Karpas-422 (cell line): ENCODE data around the gene CYP3A4. TPM values are rescaled to one million over a fixed set of nuclear protein-coding genes. Genes with fewer than 3 reads are reported as not detected.
"Not testable (repeated sequence)": the region's sequence is repeated elsewhere in the genome, so short reads cannot be mapped to it uniquely, and the experiment has no call there.

Source experiments
- DNase-seq: peaks from one replicate; pipeline ENCODE4 v3.0.0-alpha.2; 2015
- H2AFZ ChIP-seq: fragments of 200-600 bp; sonication (generic); 2 replicates; pipeline ENCODE4 v1.6.1; 2014; ENCODE audit warnings: antibody characterized with exemption, low read length, mixed read lengths
- H3K27ac ChIP-seq: fragments of 200-600 bp; sonication (generic); 2 replicates; pipeline ENCODE4 v1.5.1; 2014; ENCODE audit warnings: mild to moderate bottlenecking, low read length, moderate library complexity
- H3K27me3 ChIP-seq: fragments of 200-600 bp; sonication (generic); 2 replicates; pipeline ENCODE4 v1.6.1; 2014; ENCODE audit warnings: low read length, mixed read lengths
- H3K36me3 ChIP-seq: fragments of 200-600 bp; sonication (generic); 2 replicates; pipeline ENCODE4 v1.6.1; 2014; ENCODE audit warnings: low read length, mixed read lengths; ENCODE audit not compliant: insufficient read depth
- H3K4me1 ChIP-seq: fragments of 200-600 bp; sonication (generic); 2 replicates; pipeline ENCODE4 v1.6.1; 2014; ENCODE audit warnings: mild to moderate bottlenecking, low read length, mixed read lengths
- H3K4me2 ChIP-seq: fragments of 200-600 bp; sonication (generic); 2 replicates; pipeline ENCODE4 v1.6.1; 2014; ENCODE audit warnings: low read length, low read depth, mild to moderate bottlenecking; ENCODE audit not compliant: poor library complexity, severe bottlenecking
- H3K4me3 ChIP-seq: fragments of 200-600 bp; sonication (generic); 2 replicates; pipeline ENCODE4 v1.5.1; 2014; ENCODE audit warnings: mild to moderate bottlenecking, antibody characterized with exemption, low read length, mixed read lengths
- H3K79me2 ChIP-seq: fragments of 200-600 bp; sonication (generic); 2 replicates; pipeline ENCODE4 v1.6.1; 2014; ENCODE audit warnings: mild to moderate bottlenecking, low read length, mixed read lengths
- H3K9ac ChIP-seq: fragments of 200-600 bp; sonication (generic); 2 replicates; pipeline ENCODE4 v1.6.0; 2014; ENCODE audit warnings: low read length
- H3K9me2 ChIP-seq: fragments of 200-600 bp; sonication (generic), shearing (Covaris generic); replicated peaks from 2 replicates; pipeline ENCODE4 v1.6.0; 2014; ENCODE audit warnings: mild to moderate bottlenecking, low read length, moderate library complexity; ENCODE audit not compliant: insufficient read depth
- H3K9me3 ChIP-seq: fragments of 300-700, 200-600 bp; sonication (generic); 2 replicates; pipeline ENCODE4 v1.6.1; 2014; ENCODE audit warnings: low read length, mixed read lengths
- H4K20me1 ChIP-seq: fragments of 200-600 bp; sonication (generic); 2 replicates; pipeline ENCODE4 v1.6.1; 2014; ENCODE audit warnings: mild to moderate bottlenecking, antibody characterized with exemption, low read length, low read depth; ENCODE audit not compliant: insufficient read depth
- total RNA-seq: library from RNA; depleted of rRNA; stranded (reverse); fragments of >200 nt; shearing (Covaris generic); gene quantifications from 2 replicates; pipeline ENCODE4 v1.2.3, GENCODE V29; 2014; ENCODE audit warnings: low replicate concordance

The CYP3A4 gene
- total RNA-seq, 1 experiment from 2014 or later: not detected

- Histone ChIP-seq H3K4me3 (no peak overlapping the region), H3K79me2 (no peaks in the 10 kb centered on the region), H3K4me1 (no peaks in the 10 kb centered on the region), H3K27ac (no peak overlapping the region), H2AFZ (no peak overlapping the region), H3K9ac (no peak overlapping the region), H4K20me1 (no peaks in the 10 kb centered on the region), H3K27me3 (no peaks in the 10 kb centered on the region), H3K9me2 (no peaks in the 10 kb centered on the region), H3K9me3 (no peaks in the 10 kb centered on the region), H3K4me2 (no peak overlapping the region), H3K36me3 (no peaks in the 10 kb centered on the region)
- DNase-seq: peak; percentile 31
These were observed 15.0 kb upstream of the CYP3A4 start for GRCh38 chr7:99798972-99799371.

GRCh38 chr7:99795864-99796263 lies 11.9 kb upstream of the CYP3A4 start:
- H2AFZ ChIP-seq, H4K20me1 ChIP-seq, H3K9me3 ChIP-seq, H3K4me2 ChIP-seq, DNase-seq, H3K27me3 ChIP-seq, H3K79me2 ChIP-seq, H3K9ac ChIP-seq, H3K36me3 ChIP-seq, H3K4me3 ChIP-seq, H3K27ac ChIP-seq, H3K9me2 ChIP-seq, H3K4me1 ChIP-seq: not testable (repeated sequence)

DNA sequence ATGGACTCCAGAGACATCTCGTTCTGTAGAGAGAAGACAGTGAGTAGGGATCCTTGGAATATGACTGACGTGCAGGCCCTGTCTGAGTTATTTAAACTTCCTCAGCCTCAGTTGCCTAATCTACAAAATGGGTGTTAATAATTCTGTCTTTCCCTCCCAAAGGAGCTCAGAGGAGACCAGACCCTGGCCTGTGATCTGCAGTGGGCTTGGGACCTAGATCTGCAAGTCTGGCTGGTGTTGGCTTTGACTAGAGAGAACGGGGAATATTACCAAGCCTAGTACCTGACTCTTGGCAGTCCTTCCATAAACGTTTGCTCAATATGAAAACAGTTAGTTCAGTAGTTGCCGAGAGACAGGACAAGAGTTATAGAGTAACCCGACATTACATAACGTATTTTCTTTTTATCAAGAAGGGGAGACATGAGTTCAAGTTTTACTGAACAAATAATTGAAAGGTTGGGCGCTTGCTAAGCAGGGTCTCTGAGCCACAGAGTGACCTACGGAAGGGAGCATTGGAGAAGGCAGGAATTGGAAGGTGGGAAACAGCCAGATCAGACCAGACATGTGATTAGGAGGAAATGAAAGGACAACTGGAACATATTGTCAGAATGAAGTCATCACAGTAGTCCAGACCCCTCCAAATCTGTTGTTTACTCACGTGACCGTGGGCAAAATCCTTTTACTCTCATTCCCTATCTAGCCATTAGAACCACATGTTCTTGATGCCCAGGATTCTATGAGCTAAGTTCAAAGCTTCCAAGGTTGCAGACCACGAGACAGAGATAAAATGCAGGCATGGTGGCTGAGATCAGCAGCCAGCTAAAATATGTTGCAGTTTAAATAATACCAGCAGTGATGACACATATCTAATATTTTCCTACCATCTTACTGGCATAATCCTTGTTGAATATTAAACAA lies 10.9 kb upstream of the CYP3A4 start:
- no peak overlapping the region for H3K9ac ChIP-seq
- no peaks in the 10 kb centered on the region for H3K27me3 ChIP-seq
- no peak overlapping the region for H3K27ac ChIP-seq
- H4K20me1 ChIP-seq: no peaks in the 10 kb centered on the region
- no peaks in the 10 kb centered on the region for H3K79me2 ChIP-seq
- no peaks in the 10 kb centered on the region for H3K4me1 ChIP-seq
- DNase-seq: no peak
- H3K9me2 ChIP-seq: no peaks in the 10 kb centered on the region
- no peak overlapping the region for H3K4me3 ChIP-seq
- no peak overlapping the region for H3K4me2 ChIP-seq
- no peaks in the 10 kb centered on the region for H3K36me3 ChIP-seq
- H3K9me3 ChIP-seq: no peaks in the 10 kb centered on the region
- H2AFZ ChIP-seq: no peak overlapping the region

DNA sequence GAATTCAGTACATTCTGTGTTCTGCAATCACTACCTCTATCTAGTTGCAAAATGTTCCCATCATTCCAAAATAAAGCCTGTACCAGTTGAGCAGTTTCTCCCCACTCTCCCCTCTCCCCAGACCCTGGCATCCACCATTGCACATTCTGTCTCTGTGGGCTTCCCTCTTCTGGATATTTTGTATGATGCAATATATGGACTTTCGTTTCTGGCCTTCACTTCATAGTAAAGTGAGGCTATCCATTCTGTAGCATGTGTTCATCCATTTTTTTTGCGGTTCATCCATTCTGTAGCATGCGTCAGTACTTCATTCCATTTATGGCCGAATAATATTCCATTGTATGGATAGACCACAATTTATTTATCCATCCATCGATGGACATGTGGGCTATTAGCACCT lies 9.5 kb upstream of the CYP3A4 start:
- H3K79me2 ChIP-seq: no peaks in the 10 kb centered on the region
- no peaks in the 10 kb centered on the region for H3K9me3 ChIP-seq
- H4K20me1 ChIP-seq: no peaks in the 10 kb centered on the region
- no peak overlapping the region for H3K27ac ChIP-seq
- no peaks in the 10 kb centered on the region for H3K36me3 ChIP-seq
- DNase-seq: no peak
- no peaks in the 10 kb centered on the region for H3K27me3 ChIP-seq
- no peak overlapping the region for H2AFZ ChIP-seq
- no peak overlapping the region for H3K9ac ChIP-seq
- no peak overlapping the region for H3K4me2 ChIP-seq
- H3K4me1 ChIP-seq: no peaks in the 10 kb centered on the region
- H3K9me2 ChIP-seq: no peaks in the 10 kb centered on the region
- no peak overlapping the region for H3K4me3 ChIP-seq

DNA sequence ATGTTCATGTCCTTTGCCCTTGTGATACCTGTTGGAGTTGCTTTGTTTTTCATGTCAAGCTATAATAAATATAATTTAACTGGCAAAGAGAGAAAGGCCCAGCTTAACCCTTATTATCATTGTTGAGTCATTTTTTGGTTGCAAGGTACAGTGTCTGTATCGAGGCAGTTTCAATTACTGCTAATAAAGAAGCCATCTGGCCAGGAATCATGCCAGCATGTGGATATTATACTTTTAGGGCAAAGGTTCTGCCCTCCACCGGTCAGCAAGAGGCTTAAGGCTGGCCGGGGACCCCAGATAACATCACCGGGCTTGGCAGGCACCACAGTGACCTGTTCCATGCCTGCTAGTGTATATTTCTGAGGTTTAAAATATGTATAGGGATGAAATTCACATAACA lies 9.0 kb upstream of the CYP3A4 start:
- H3K79me2 ChIP-seq: no peaks in the 10 kb centered on the region
- no peak overlapping the region for H3K4me3 ChIP-seq
- H3K36me3 ChIP-seq: no peaks in the 10 kb centered on the region
- no peak overlapping the region for H3K27ac ChIP-seq
- no peaks in the 10 kb centered on the region for H3K9me2 ChIP-seq
- H2AFZ ChIP-seq: no peak overlapping the region
- H3K27me3 ChIP-seq: no peaks in the 10 kb centered on the region
- H4K20me1 ChIP-seq: no peaks in the 10 kb centered on the region
- no peak overlapping the region for H3K4me2 ChIP-seq
- no peaks in the 10 kb centered on the region for H3K9me3 ChIP-seq
- H3K4me1 ChIP-seq: no peaks in the 10 kb centered on the region
- no peak for DNase-seq
- H3K9ac ChIP-seq: no peak overlapping the region

DNA sequence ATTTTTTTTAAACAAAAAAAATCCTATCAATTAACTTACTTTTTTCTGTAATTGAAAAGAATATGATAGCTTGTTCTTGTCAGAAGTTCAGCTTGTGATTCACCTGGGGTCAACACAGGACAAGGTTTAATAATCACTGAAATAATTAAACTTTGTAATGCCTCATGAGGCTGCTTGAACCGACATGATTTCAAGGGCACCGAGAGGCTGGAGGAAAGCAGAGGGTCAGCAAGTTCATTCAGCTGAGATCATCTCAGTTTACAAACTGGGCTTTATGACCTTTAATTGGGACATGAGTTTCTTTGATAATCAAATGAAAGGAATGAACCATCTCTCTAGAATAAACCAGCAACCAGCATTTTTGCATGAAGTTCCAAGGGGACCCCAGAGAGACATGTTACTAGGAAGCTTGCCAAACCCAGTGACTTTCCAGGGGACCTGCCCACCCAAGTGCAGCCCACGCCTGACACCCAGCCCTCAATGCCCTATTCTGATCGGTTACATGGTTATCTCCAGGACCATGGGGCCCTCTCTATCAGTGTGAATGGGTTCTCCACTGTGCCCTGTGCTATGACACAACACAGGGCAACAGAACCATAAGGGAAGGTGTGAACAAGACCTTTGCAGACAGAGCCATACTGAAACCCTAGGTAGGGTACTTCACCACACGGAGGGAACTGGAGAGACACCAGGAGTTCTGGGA lies 7.8 kb upstream of the CYP3A4 start:
- no peak overlapping the region for H3K4me3 ChIP-seq
- H3K27ac ChIP-seq: no peak overlapping the region
- no peaks in the 10 kb centered on the region for H3K36me3 ChIP-seq
- H3K4me2 ChIP-seq: no peak overlapping the region
- H3K79me2 ChIP-seq: no peaks in the 10 kb centered on the region
- no peak for DNase-seq
- no peaks in the 10 kb centered on the region for H4K20me1 ChIP-seq
- no peak overlapping the region for H3K9ac ChIP-seq
- H3K4me1 ChIP-seq: no peaks in the 10 kb centered on the region
- H3K9me3 ChIP-seq: no peaks in the 10 kb centered on the region
- H2AFZ ChIP-seq: no peak overlapping the region
- no peaks in the 10 kb centered on the region for H3K27me3 ChIP-seq
- no peaks in the 10 kb centered on the region for H3K9me2 ChIP-seq

DNA sequence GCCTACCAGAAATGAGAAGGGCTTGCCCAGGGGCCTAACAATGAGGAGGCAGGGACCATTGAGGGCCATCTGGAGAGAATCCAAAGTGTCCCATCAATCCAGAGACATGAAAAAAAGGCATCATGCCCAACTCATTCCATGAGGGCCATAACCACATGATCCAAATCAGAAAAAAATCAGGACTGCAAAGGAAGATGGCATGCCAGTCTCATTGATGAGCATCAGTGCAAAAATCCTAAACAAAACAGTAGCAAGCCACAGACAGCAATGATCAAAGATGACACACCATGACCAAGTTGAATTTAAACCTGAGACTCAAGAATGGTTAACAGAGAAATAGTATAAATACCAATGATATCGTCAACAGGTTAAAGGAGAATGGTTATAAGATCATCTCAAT lies 7.0 kb upstream of the CYP3A4 start:
- Histone ChIP-seq H3K36me3 (no peaks in the 10 kb centered on the region), H2AFZ (no peak overlapping the region), H3K79me2 (no peaks in the 10 kb centered on the region), H3K9me3 (no peaks in the 10 kb centered on the region), H3K27me3 (no peaks in the 10 kb centered on the region), H4K20me1 (no peaks in the 10 kb centered on the region), H3K4me3 (no peak overlapping the region), H3K9ac (no peak overlapping the region), H3K4me2 (no peak overlapping the region), H3K9me2 (no peaks in the 10 kb centered on the region), H3K4me1 (no peaks in the 10 kb centered on the region), H3K27ac (no peak overlapping the region)
- DNase-seq: no peak

- Histone ChIP-seq H2AFZ (no peak overlapping the region), H3K9me3 (no peaks in the 10 kb centered on the region), H3K9me2 (no peaks in the 10 kb centered on the region), H3K9ac (no peak overlapping the region), H3K4me2 (no peak overlapping the region), H3K36me3 (no peaks in the 10 kb centered on the region), H3K4me3 (no peak overlapping the region), H3K27ac (no peak overlapping the region), H4K20me1 (no peaks in the 10 kb centered on the region), H3K27me3 (no peaks in the 10 kb centered on the region), H3K4me1 (no peaks in the 10 kb centered on the region), H3K79me2 (no peaks in the 10 kb centered on the region)
- DNase-seq: no peak
These were observed 6.4 kb upstream of the CYP3A4 start for GRCh38 chr7:99790407-99790806.
